ENCODE measurements around the gene CNBP.

- TF ChIP-seq, protein P1, sequence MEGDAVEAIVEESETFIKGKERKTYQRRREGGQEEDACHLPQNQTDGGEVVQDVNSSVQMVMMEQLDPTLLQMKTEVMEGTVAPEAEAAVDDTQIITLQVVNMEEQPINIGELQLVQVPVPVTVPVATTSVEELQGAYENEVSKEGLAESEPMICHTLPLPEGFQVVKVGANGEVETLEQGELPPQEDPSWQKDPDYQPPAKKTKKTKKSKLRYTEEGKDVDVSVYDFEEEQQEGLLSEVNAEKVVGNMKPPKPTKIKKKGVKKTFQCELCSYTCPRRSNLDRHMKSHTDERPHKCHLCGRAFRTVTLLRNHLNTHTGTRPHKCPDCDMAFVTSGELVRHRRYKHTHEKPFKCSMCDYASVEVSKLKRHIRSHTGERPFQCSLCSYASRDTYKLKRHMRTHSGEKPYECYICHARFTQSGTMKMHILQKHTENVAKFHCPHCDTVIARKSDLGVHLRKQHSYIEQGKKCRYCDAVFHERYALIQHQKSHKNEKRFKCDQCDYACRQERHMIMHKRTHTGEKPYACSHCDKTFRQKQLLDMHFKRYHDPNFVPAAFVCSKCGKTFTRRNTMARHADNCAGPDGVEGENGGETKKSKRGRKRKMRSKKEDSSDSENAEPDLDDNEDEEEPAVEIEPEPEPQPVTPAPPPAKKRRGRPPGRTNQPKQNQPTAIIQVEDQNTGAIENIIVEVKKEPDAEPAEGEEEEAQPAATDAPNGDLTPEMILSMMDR (IDR thresholded peaks at IDR 0.05 in 4 of 5, conservative IDR thresholded peaks at IDR 0.05 in 1 of 5), result no peak
- no peak for TF ChIP-seq POLR2A (IDR thresholded peaks at IDR 0.05)
These were observed 47.8 kb upstream of the CNBP start for GRCh38 chr3:129231331-129232119.
